T-helper 2 cell treated with Interferon-gamma antibody and Interleukin-4, amounts not matched to agents 5 μg/mL and 100 μg/mL, for 36 hours (primary cell): ENCODE measurements around the gene CSN1S1.

Experiments
- DNase-seq: peaks from one replicate; pipeline ENCODE4 v3.0.0; 2021; ENCODE audit warnings: low spot score
- H3K27ac Mint-ChIP-seq: one replicate; pipeline ENCODE4 v1.8.0; 2021; ENCODE audit warnings: mild to moderate bottlenecking, mixed read lengths
- H3K27me3 Mint-ChIP-seq: one replicate; pipeline ENCODE4 v1.8.0; 2021; ENCODE audit warnings: low read depth, mixed read lengths
- H3K36me3 Mint-ChIP-seq: one replicate; pipeline ENCODE4 v1.8.0; 2021; ENCODE audit warnings: low read depth, mixed read lengths
- H3K4me1 Mint-ChIP-seq: one replicate; pipeline ENCODE4 v1.8.0; 2021; ENCODE audit warnings: low read depth, mixed read lengths
- H3K4me3 Mint-ChIP-seq: one replicate; pipeline ENCODE4 v1.8.0; 2022; ENCODE audit warnings: mild to moderate bottlenecking, moderate library complexity, mixed read lengths
- H3K9me3 Mint-ChIP-seq: one replicate; pipeline ENCODE4 v1.8.0; 2021; ENCODE audit warnings: mixed read lengths

The CSN1S1 gene

GRCh38 chr4:69951602-69952001 is 20.7 kb downstream of the CSN1S1 start:
- H3K4me1 Mint-ChIP-seq, result no peaks in the 10 kb centered on the region
- no peak overlapping the region for H3K27ac Mint-ChIP-seq
- H3K27me3 Mint-ChIP-seq, result no peaks in the 10 kb centered on the region
- no peak overlapping the region for H3K4me3 Mint-ChIP-seq
- H3K36me3 Mint-ChIP-seq, result no peaks in the 10 kb centered on the region
- no peak for DNase-seq
- no peaks in the 10 kb centered on the region for H3K9me3 Mint-ChIP-seq

GRCh38 chr4:69957209-69957608 is 26.3 kb downstream of the CSN1S1 start:
- Mint-ChIP-seq H3K27ac (no peak overlapping the region), H3K9me3 (no peaks in the 10 kb centered on the region), H3K4me1 (no peaks in the 10 kb centered on the region), H3K4me3 (no peak overlapping the region), H3K36me3 (no peaks in the 10 kb centered on the region), H3K27me3 (no peaks in the 10 kb centered on the region)
- DNase-seq, result no peak

- Mint-ChIP-seq H3K27ac (no peak within 1 kb of the TSS), H3K4me1 (no peaks in the 10 kb centered on the region), H3K36me3 (no peaks in the 10 kb centered on the region), H3K4me3 (no peak within 1 kb of the TSS), H3K27me3 (no peaks in the 10 kb centered on the region), H3K9me3 (no peaks in the 10 kb centered on the region)
- DNase-seq, result no peak
Measured at GRCh38 chr4:69965628-69966027, 34.8 kb downstream of the CSN1S1 start, which contains the start of gene CSN2. Gene CSN2 (minus strand): TSS chr4:69965728. CDS start chr4:69960995, 4,733 bp downstream.

GRCh38 chr4:69970071-69970470 is 39.2 kb downstream of the CSN1S1 start:
- no peak for DNase-seq
- no peaks in the 10 kb centered on the region for H3K4me1 Mint-ChIP-seq
- H3K4me3 Mint-ChIP-seq, result no peak overlapping the region
- H3K36me3 Mint-ChIP-seq, result no peaks in the 10 kb centered on the region
- H3K27me3 Mint-ChIP-seq, result no peaks in the 10 kb centered on the region
- H3K9me3 Mint-ChIP-seq, result no peaks in the 10 kb centered on the region
- no peak overlapping the region for H3K27ac Mint-ChIP-seq

GRCh38 chr4:69974631-69975030 is 43.8 kb downstream of the CSN1S1 start:
- Mint-ChIP-seq H3K9me3 (no peaks in the 10 kb centered on the region), H3K4me3 (no peak overlapping the region), H3K27ac (no peak overlapping the region), H3K36me3 (no peaks in the 10 kb centered on the region), H3K27me3 (no peaks in the 10 kb centered on the region), H3K4me1 (no peaks in the 10 kb centered on the region)
- no peak for DNase-seq

- Mint-ChIP-seq H3K4me3 (no peak overlapping the region), H3K9me3 (no peaks in the 10 kb centered on the region), H3K4me1 (no peaks in the 10 kb centered on the region), H3K36me3 (no peaks in the 10 kb centered on the region), H3K27ac (no peak overlapping the region), H3K27me3 (no peaks in the 10 kb centered on the region)
- DNase-seq, result no peak
Measured at GRCh38 chr4:69977582-69977981, 46.7 kb downstream of the CSN1S1 start.

- Mint-ChIP-seq H3K27me3 (no peaks in the 10 kb centered on the region), H3K4me1 (no peaks in the 10 kb centered on the region), H3K27ac (no peak overlapping the region), H3K4me3 (no peak overlapping the region), H3K36me3 (no peaks in the 10 kb centered on the region), H3K9me3 (no peaks in the 10 kb centered on the region)
- DNase-seq, result no peak
Measured at GRCh38 chr4:69984030-69984443, 53.2 kb downstream of the CSN1S1 start.

- Mint-ChIP-seq H3K36me3 (no peaks in the 10 kb centered on the region), H3K9me3 (no peaks in the 10 kb centered on the region), H3K4me1 (no peaks in the 10 kb centered on the region), H3K27me3 (no peaks in the 10 kb centered on the region), H3K4me3 (no peak overlapping the region), H3K27ac (no peak overlapping the region)
- DNase-seq, result no peak
Measured at GRCh38 chr4:69986663-69987062, 55.8 kb downstream of the CSN1S1 start.

GRCh38 chr4:69991016-69991415 is 60.1 kb downstream of the CSN1S1 start:
- Mint-ChIP-seq H3K4me3 (no peak overlapping the region), H3K27me3 (peaks cover 3% of the 10 kb centered on the region), H3K9me3 (no peaks in the 10 kb centered on the region), H3K27ac (no peak overlapping the region), H3K4me1 (no peaks in the 10 kb centered on the region), H3K36me3 (no peaks in the 10 kb centered on the region)
- no peak for DNase-seq

- Mint-ChIP-seq H3K4me1 (peaks cover 2% of the 10 kb centered on the region), H3K9me3 (no peaks in the 10 kb centered on the region), H3K36me3 (no peaks in the 10 kb centered on the region), H3K27ac (no peak overlapping the region), H3K27me3 (peaks cover 6% of the 10 kb centered on the region), H3K4me3 (no peak overlapping the region)
- no peak for DNase-seq
Measured at GRCh38 chr4:69994782-69995181, 63.9 kb downstream of the CSN1S1 start.

- Mint-ChIP-seq H3K27ac (no peak within 1 kb of the TSS), H3K4me1 (peaks cover 2% of the 10 kb centered on the region), H3K27me3 (peaks cover 6% of the 10 kb centered on the region), H3K4me3 (no peak within 1 kb of the TSS), H3K36me3 (no peaks in the 10 kb centered on the region), H3K9me3 (no peaks in the 10 kb centered on the region)
- no peak for DNase-seq
Measured at GRCh38 chr4:69995526-69996016, 64.7 kb downstream of the CSN1S1 start, which contains the start of gene STATH. Gene STATH (plus strand): TSS chr4:69995966. CDS start chr4:69998438, 2,472 bp downstream.
